DOHH2 (cell line): ENCODE measurements around the gene IFI27.

Experiments
- EZH2phosphoT487 ChIP-seq: fragments of 200-600 bp; sonication (generic); IDR thresholded peaks from 2 replicates; pipeline ENCODE4 v1.6.1; 2017; ENCODE audit warnings: borderline replicate concordance, mild to moderate bottlenecking, antibody characterized with exemption, low read length, moderate library complexity, mixed read lengths
- TF ChIP-seq, protein P1 (sequence below): fragments of 200-600 bp; sonication (generic); IDR thresholded peaks from one replicate; pipeline ENCODE4 v1.5.1; 2014; ENCODE audit warnings: antibody characterized with exemption, mild to moderate bottlenecking, low read depth, low read length; ENCODE audit not compliant: poor library complexity, severe bottlenecking

DNA sequence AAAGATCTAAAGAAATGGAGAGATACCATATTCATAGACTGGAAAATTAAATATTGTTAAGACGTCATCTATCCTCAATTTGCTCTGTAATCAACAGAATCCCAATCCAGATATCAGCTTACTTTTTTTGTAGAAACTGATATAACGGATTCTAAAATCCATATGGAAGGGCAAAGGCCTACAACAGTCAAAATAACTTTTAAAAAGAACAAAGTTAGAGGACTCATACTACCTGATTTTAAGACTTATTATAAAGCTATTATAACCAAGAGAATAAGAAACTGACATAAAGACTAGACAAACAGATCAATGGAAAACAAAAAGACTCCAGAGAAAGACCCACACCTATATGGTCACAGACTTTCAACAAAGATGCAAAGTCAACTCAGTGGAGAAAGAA, 35.5 kb upstream of the IFI27 start:
- TF ChIP-seq, protein P1, sequence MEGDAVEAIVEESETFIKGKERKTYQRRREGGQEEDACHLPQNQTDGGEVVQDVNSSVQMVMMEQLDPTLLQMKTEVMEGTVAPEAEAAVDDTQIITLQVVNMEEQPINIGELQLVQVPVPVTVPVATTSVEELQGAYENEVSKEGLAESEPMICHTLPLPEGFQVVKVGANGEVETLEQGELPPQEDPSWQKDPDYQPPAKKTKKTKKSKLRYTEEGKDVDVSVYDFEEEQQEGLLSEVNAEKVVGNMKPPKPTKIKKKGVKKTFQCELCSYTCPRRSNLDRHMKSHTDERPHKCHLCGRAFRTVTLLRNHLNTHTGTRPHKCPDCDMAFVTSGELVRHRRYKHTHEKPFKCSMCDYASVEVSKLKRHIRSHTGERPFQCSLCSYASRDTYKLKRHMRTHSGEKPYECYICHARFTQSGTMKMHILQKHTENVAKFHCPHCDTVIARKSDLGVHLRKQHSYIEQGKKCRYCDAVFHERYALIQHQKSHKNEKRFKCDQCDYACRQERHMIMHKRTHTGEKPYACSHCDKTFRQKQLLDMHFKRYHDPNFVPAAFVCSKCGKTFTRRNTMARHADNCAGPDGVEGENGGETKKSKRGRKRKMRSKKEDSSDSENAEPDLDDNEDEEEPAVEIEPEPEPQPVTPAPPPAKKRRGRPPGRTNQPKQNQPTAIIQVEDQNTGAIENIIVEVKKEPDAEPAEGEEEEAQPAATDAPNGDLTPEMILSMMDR: no peak
- no peak for TF ChIP-seq EZH2phosphoT487
